ENCODE results near the gene KLHL1. TPM values are rescaled to one million over a fixed set of nuclear protein-coding genes. Genes with fewer than 3 reads are reported as not detected.

KLHL1 gene
- total RNA-seq, 2 donors from 2014 or later = not detected

DNA sequence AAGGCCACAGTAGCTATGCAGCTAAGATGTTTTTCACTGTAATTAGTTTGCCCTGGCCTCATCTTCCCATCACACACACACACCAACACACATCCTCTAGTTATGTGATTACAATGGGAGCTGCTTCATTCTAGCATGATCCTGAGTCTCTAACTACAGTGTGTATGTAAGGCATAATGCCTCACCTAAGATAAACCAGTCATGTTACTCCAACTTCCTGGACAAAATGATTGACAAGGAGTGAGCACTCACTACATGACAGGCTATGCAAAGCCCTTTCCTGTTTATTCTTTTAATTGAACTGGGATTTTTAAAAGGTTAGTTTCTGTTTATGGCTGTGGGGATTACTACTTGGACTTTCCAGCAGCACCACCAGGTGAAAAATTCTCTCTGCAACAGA, 401.4 kb downstream of the KLHL1 start:
- no peak overlapping the region for H3K27ac ChIP-seq
- H3K27me3 ChIP-seq = no peaks in the 10 kb centered on the region
- no peak overlapping the region for H3K4me3 ChIP-seq
- no peaks in the 10 kb centered on the region for H3K4me1 ChIP-seq
- TF ChIP-seq, protein P1, sequence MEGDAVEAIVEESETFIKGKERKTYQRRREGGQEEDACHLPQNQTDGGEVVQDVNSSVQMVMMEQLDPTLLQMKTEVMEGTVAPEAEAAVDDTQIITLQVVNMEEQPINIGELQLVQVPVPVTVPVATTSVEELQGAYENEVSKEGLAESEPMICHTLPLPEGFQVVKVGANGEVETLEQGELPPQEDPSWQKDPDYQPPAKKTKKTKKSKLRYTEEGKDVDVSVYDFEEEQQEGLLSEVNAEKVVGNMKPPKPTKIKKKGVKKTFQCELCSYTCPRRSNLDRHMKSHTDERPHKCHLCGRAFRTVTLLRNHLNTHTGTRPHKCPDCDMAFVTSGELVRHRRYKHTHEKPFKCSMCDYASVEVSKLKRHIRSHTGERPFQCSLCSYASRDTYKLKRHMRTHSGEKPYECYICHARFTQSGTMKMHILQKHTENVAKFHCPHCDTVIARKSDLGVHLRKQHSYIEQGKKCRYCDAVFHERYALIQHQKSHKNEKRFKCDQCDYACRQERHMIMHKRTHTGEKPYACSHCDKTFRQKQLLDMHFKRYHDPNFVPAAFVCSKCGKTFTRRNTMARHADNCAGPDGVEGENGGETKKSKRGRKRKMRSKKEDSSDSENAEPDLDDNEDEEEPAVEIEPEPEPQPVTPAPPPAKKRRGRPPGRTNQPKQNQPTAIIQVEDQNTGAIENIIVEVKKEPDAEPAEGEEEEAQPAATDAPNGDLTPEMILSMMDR (IDR thresholded peaks at IDR 0.05) = no peak
- H3K36me3 ChIP-seq = no peaks in the 10 kb centered on the region
- no peak for DNase-seq (ENCODE audit: low spot score)
- no peaks in the 10 kb centered on the region for H3K9me3 ChIP-seq

DNA sequence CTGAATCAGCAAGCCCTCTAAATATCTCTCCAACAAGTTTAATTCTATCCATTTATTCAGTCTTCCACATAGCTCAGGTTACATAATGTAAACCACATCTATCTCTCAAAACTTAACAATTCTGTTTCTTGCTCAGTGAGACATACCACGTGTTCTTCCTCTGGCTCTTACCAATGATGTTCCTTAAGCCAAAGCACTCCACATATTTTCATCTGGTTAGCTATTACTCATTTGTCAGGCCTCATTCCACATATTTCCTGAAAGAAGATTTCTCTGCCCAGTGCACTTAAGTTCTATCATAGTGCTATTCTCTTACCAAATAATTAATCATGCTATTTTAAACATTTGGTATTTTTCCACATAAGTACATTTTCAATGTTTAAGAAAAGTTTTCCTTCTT, 403.9 kb downstream of the KLHL1 start:
- H3K36me3 ChIP-seq = no peaks in the 10 kb centered on the region
- no peaks in the 10 kb centered on the region for H3K9me3 ChIP-seq
- no peak overlapping the region for H3K27ac ChIP-seq
- DNase-seq (ENCODE audit: low spot score) = no peak
- no peaks in the 10 kb centered on the region for H3K4me1 ChIP-seq
- H3K27me3 ChIP-seq = no peaks in the 10 kb centered on the region
- H3K4me3 ChIP-seq = no peak overlapping the region
- TF ChIP-seq, protein P1 (IDR thresholded peaks at IDR 0.05) = no peak

DNA sequence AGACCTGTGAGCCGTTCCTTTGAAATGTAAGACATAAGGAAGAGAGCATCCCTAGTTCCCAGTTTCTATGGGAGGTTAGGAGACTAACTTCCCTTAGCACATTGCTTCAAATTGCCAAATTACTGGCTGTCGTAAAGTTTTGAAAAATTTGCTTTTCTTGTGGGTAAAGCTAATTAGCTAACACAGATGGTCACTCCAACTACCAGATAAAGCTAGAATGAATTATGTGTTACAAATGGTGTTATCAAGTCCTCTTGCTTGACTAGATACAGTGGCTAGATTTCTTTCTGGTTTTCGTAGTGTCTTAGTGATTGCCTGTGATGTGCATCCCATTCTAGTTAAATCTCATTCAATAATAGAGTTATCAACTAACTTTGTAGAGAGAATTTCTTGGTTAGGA, 417.3 kb downstream of the KLHL1 start:
- DNase-seq (ENCODE audit: low spot score) = no peak
- H3K27me3 ChIP-seq = no peaks in the 10 kb centered on the region
- no peaks in the 10 kb centered on the region for H3K36me3 ChIP-seq
- H3K4me1 ChIP-seq = no peaks in the 10 kb centered on the region
- no peak overlapping the region for H3K27ac ChIP-seq
- TF ChIP-seq, protein P1 (IDR thresholded peaks at IDR 0.05) = no peak
- no peaks in the 10 kb centered on the region for H3K9me3 ChIP-seq
- H3K4me3 ChIP-seq = no peak overlapping the region

DNA sequence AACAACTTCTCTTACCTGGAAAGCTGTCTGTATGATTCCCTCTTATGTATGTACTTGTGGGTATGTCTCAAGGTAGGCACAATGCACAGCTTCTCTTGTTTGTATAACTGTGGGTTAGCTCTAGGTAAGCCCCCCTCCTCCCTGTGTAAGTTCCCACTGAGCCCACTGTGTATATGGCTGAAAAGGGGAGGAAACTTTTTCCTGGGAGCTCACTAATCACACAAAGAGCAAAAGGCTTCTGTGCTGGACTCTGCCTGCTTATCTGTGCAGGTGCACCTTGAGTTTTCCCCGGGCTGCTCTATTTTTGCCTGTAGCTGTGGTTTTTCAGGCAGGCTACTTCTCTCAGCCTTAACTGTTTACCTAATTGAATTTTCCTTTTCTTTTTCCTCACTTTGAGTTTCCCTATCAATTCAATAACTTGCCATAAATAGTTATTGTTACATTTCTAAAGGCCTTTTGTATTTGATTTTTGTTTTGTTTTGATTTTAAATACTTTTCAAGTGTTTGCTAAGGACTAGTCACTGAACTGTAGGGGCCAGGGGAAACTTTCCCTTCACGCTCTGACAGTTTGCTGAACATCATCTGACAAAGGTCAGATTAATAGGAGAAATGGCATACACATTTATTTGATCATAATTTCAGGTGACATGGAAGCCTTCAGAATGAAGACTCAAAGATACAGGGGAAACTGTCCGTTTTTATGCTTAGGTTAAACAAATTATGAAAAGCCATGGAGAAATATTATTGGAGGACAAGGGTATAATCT, 424.1 kb downstream of the KLHL1 start:
- TF ChIP-seq, protein P1 (IDR thresholded peaks at IDR 0.05) = no peak
- Histone ChIP-seq H3K27me3 (no peaks in the 10 kb centered on the region), H3K9me3 (no peaks in the 10 kb centered on the region)

DNA sequence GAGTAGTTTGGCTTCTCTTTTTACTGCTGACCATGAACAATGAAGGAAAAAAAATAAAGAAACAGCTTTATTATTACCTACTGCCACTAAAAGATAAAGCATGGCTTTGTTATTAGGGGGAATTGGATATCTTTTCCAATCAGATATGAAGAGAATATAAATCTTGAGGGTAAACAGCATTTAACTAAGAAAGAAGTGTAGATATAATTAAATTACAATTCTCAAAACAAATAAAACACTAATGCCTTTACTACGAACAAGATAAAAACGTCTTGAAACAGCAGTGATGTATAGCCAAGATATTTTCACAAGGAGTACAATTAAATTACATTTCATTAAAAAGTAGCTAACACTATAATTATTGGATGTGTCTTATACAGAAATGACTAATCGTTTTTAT, 426.5 kb downstream of the KLHL1 start:
- DNase-seq (ENCODE audit: low spot score) = no peak
- no peak overlapping the region for H3K27ac ChIP-seq
- TF ChIP-seq, protein P1 (IDR thresholded peaks at IDR 0.05) = no peak
- H3K9me3 ChIP-seq = no peaks in the 10 kb centered on the region
- H3K4me1 ChIP-seq = no peaks in the 10 kb centered on the region
- H3K4me3 ChIP-seq = no peak overlapping the region
- H3K27me3 ChIP-seq = no peaks in the 10 kb centered on the region
- H3K36me3 ChIP-seq = no peaks in the 10 kb centered on the region

More for the DNA sequence above, 424.1 kb downstream of the KLHL1 start:
- no peak for DNase-seq (ENCODE audit: low spot score)
- Histone ChIP-seq H3K4me1 (no peaks in the 10 kb centered on the region), H3K36me3 (no peaks in the 10 kb centered on the region), H3K4me3 (no peak overlapping the region), H3K27ac (no peak overlapping the region)

DNA sequence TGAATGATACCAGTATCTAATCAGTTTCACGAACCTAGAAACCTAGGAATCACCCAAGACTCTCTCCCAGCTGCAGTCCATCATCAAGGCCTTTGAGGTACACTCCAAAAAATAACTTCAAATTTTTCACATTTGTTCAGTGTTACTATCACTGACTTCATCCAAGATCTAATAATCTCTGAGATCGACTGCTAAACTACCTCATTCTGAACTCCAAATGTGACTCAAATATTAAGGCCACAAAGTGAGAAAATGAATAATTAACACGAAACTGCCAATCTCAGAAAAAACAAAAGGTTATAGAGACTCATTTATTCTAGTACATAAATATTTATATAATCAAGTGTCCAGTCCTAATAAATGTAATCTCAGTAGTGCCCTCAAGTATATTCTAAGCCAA, 430.9 kb downstream of the KLHL1 start:
- H3K4me3 ChIP-seq = no peak overlapping the region
- H3K9me3 ChIP-seq = no peaks in the 10 kb centered on the region
- no peak for DNase-seq (ENCODE audit: low spot score)
- H3K27me3 ChIP-seq = no peaks in the 10 kb centered on the region
- no peaks in the 10 kb centered on the region for H3K36me3 ChIP-seq
- H3K4me1 ChIP-seq = no peaks in the 10 kb centered on the region
- TF ChIP-seq, protein P1 (IDR thresholded peaks at IDR 0.05) = no peak
- no peak overlapping the region for H3K27ac ChIP-seq
